HG02970 (cell line): Measurements from ENCODE around the gene UBE2R2.
A peak's percentile ranks its signal among the peaks of the same experiment; 100 is the strongest.
"Not testable (repeated sequence)": the region's sequence is repeated elsewhere in the genome, so short reads cannot be mapped to it uniquely, and the experiment has no call there.

Experiments
- ATAC-seq: cut with Tn5 transposase; IDR thresholded peaks from one replicate; pipeline ENCODE4 v1.9.1; 2021; ENCODE audit warnings: mild to moderate bottlenecking, moderate library complexity, moderate number of reproducible peaks; ENCODE audit not compliant: unreplicated experiment, low FRiP score

The UBE2R2 gene

GRCh38 chr9:33797837-33798236, 19.1 kb upstream of the UBE2R2 start:
- ATAC-seq: no peak

- no peak for ATAC-seq
Measured at GRCh38 chr9:33798545-33798944, 18.4 kb upstream of the UBE2R2 start.

GRCh38 chr9:33799928-33800704, 16.8 kb upstream of the UBE2R2 start:
- no peak for ATAC-seq

- ATAC-seq: no peak
Measured at GRCh38 chr9:33800886-33801285, 16.1 kb upstream of the UBE2R2 start.

GRCh38 chr9:33801943-33802500, 14.9 kb upstream of the UBE2R2 start:
- ATAC-seq: not testable (repeated sequence)

- ATAC-seq: not testable (repeated sequence)
Measured at GRCh38 chr9:33804196-33804595, 12.8 kb upstream of the UBE2R2 start.

- not testable (repeated sequence) for ATAC-seq
Measured at GRCh38 chr9:33807156-33807555, 9.8 kb upstream of the UBE2R2 start.

- not testable (repeated sequence) for ATAC-seq
Measured at GRCh38 chr9:33808979-33809322, 8.0 kb upstream of the UBE2R2 start.

GRCh38 chr9:33809506-33809905, 7.5 kb upstream of the UBE2R2 start:
- ATAC-seq: no peak

- ATAC-seq: no peak
Measured at GRCh38 chr9:33813712-33814641, 3.0 kb upstream of the UBE2R2 start.

GRCh38 chr9:33815781-33816180, 1.2 kb upstream of the UBE2R2 start:
- no peak for ATAC-seq

- ATAC-seq: peak; percentile 27
Measured at GRCh38 chr9:33817327-33818166, 587 bp downstream of the UBE2R2 start.

- no peak for ATAC-seq
Measured at GRCh38 chr9:33818167-33818846, 1.3 kb downstream of the UBE2R2 start.

GRCh38 chr9:33818847-33819500, 2.0 kb downstream of the UBE2R2 start:
- ATAC-seq: no peak

- no peak for ATAC-seq
Measured at GRCh38 chr9:33820231-33820745, 3.3 kb downstream of the UBE2R2 start.

GRCh38 chr9:33823801-33824200, 6.8 kb downstream of the UBE2R2 start:
- no peak for ATAC-seq

- not testable (repeated sequence) for ATAC-seq
Measured at GRCh38 chr9:33827285-33827684, 10.3 kb downstream of the UBE2R2 start.

- not testable (repeated sequence) for ATAC-seq
Measured at GRCh38 chr9:33829641-33830230, 12.8 kb downstream of the UBE2R2 start.
